Activated naive CD4-positive, alpha-beta T cell treated with anti-CD3 and anti-CD28 coated beads, Interleukin-2, amount 50 U/mL, for 72 hours (primary cell): ENCODE results near the gene DDX1. TPM values are rescaled to one million over a fixed set of nuclear protein-coding genes. Genes with fewer than 3 reads are reported as not detected.

Experiments
- ATAC-seq, 2 donors: fragments of 150-1000 bp; cut with Tn5 transposase; 2 replicates each; pipeline ENCODE4 v1.10.0; 2021; ENCODE audit warnings: mild to moderate bottlenecking in 2 of 2, moderate library complexity in 2 of 2
- DNase-seq, 2 donors: peaks; one replicate each; pipeline ENCODE4 v3.0.0; 2021 to 2022; ENCODE audit warnings: low spot score in 2 of 2
- H3K27ac Mint-ChIP-seq, 2 donors: one replicate each; pipeline ENCODE4 v1.8.0; 2022; ENCODE audit warnings: mild to moderate bottlenecking in 2 of 2, mixed read lengths in 2 of 2
- H3K36me3 Mint-ChIP-seq, 2 donors: one replicate each; pipeline ENCODE4 v1.8.0; 2022; ENCODE audit warnings: mixed read lengths in 2 of 2
- H3K9me3 Mint-ChIP-seq, 2 donors: one replicate each; pipeline ENCODE4 v1.8.0; 2022; ENCODE audit warnings: mixed read lengths in 2 of 2
- total RNA-seq, 2 donors: library from RNA; stranded (reverse); gene quantifications; one replicate each; pipeline ENCODE4 v1.2.3, GENCODE V29; 2022

DDX1 gene
- total RNA-seq, 2 donors from 2014 or later, result 30.4 to 82.4 TPM

DNA sequence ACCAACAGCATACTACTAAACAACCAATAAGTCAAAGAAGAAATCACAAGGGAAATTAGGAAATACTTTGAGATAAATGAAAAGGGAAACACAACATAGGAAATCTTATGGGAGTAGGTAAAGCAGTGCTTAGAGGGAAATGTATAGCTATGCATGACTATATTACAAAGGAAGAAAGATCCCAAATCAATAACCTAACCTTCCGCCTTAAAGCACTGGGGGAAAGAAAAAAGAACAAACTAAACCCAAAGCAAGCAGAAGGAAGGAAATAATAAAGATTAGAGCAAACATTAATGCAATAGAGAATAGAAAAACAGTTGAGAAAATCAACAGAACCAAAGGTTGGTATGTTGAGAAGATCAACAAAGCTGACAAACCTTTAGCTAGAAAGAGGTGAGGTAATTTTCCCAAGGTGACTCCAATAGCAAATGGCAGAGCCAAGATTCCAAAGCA, 49.9 kb downstream of the DDX1 start:
- no peak overlapping the region for H3K27ac Mint-ChIP-seq
- ATAC-seq (no peak), DNase-seq (no peak)
- peaks cover 17 to 28% of the 10 kb centered on the region in 2 donors for H3K36me3 Mint-ChIP-seq
- H3K9me3 Mint-ChIP-seq, result peaks cover 7 to 8% of the 10 kb centered on the region in 2 donors

DNA sequence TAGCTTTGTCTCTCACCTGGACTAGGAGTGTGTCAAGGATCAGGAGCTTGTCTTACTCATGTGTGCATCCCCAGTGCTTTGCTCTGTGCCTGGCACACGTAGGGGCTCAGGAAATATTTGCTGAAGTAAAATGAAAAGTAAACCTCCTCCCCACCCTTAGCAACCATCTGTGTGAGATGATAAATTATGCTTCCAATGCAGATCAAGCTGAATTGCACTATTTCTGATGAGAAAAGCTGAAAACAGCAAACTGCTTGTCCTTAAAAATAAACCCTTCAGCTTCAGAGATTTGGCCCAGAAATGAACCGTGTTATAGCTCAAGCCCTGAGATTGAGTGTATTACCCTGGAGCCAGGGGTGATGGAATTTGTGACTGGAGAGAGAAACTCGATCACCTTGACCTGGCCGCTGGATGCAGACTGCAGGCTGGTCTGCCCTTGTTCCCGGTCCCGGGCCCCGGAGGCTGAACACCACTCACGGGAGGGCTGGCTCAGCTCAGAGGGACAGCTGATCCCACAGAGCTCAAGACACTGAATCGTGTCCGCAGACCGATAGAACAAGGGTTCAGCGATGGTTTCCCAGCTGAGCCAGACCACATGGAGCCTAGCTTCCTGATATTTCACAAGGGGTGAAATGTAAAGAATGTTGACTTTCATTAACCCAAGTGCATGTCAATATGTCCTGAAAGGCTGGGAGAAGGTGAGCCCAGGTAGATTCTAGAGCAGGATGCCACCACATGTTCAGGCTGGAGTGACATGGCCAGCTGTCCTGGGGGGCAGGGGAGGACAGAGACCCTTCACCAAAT, 50.5 kb downstream of the DDX1 start:
- no peak overlapping the region for H3K27ac Mint-ChIP-seq
- peaks cover 17 to 28% of the 10 kb centered on the region in 2 donors for H3K36me3 Mint-ChIP-seq
- ATAC-seq (no peak), DNase-seq (no peak)
- peaks cover 7 to 8% of the 10 kb centered on the region in 2 donors for H3K9me3 Mint-ChIP-seq

DNA sequence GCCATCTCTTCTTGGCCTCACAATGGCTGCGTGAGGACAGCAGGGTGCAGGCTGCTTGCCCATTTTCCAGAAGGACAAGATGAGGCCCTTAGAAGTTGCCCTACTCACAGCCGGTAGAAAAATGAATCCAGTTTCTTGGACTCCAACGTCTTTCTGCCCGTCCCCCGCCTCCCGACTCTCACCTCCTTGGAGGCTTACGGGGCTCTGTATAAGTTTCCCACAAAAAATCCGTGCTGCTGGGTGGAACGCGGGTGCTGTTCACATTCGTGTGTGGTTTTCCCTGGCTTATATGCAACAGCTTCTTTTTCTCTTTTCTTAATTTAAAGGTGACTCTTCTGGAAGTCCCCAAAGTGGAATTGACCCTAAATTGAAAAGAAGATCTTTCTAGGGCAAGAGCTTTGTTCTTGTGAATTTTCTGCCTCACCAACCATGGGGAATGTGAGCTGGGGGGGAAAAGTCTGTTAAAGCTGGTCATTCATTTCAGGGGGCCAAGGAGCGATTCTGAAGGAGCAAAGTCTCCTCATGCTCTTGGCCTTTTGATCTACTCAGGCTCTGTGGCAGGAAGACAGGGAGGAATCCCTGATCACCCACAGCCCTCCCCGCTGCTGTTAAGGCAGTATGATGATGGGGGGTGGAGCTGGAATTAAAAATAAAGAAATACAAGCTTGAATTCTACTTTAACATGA, 51.3 kb downstream of the DDX1 start:
- DNase-seq (no peak), ATAC-seq (no peak)
- no peak overlapping the region for H3K27ac Mint-ChIP-seq
- H3K9me3 Mint-ChIP-seq, result peaks cover 7 to 8% of the 10 kb centered on the region in 2 donors
- H3K36me3 Mint-ChIP-seq, result peaks cover 17 to 28% of the 10 kb centered on the region in 2 donors

- no peak for DNase-seq
- Mint-ChIP-seq H3K9me3 (peaks cover 7 to 8% of the 10 kb centered on the region in 2 donors), H3K36me3 (peaks cover 17 to 21% of the 10 kb centered on the region in 2 donors), H3K27ac (no peak overlapping the region)
- no peak for ATAC-seq
Observed at GRCh38 chr2:15643791-15644585, 52.3 kb downstream of the DDX1 start.

DNA sequence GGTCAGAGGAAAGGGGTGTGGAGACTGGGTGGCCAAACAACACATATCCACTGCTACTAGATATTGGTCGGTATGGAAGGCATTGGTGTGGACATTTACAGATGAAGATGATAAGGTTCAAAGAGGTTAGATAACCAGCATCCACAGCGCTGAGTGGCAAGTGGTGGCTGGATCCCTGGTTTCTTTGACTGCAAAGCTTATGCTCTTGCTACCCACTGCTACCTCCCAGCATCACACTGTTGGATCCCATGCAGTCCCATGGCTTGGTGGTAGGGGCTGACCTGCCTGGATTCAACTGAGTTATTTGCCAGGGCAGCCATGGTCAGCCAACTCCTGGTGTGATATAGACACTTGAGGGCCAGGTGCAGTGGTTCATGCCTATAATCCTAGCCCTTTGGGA, 53.6 kb downstream of the DDX1 start:
- Mint-ChIP-seq H3K36me3 (peaks cover 17 to 21% of the 10 kb centered on the region in 2 donors), H3K27ac (no peak overlapping the region), H3K9me3 (peaks cover 7 to 8% of the 10 kb centered on the region in 2 donors)
- ATAC-seq (no peak), DNase-seq (no peak)

GRCh38 chr2:15645720-15646385, 54.2 kb downstream of the DDX1 start:
- Mint-ChIP-seq H3K27ac (no peak overlapping the region), H3K36me3 (peaks cover 14 to 15% of the 10 kb centered on the region in 2 donors), H3K9me3 (peaks cover 7 to 8% of the 10 kb centered on the region in 2 donors)
- no peak for ATAC-seq
- DNase-seq, result no peak

DNA sequence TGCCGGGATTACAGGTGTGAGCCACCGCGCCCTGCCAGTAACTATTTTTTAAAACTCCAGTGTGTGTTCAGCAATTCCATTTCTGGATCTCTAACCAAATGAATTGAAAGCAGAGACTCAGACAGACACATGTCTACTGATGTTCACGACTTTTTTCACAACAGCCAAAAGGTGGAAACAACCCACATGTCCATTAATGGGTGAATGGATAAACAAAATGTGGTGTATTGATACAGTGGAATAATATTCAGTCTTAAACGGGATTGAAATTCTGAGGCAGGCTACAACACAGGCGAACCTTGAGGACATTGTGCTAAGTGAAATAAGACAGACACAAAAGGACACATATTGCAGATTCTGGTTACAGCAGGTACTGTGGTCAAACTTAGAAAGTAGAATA, 55.0 kb downstream of the DDX1 start:
- ATAC-seq (no peak), DNase-seq (no peak)
- Mint-ChIP-seq H3K36me3 (peaks cover 6 to 7% of the 10 kb centered on the region in 2 donors), H3K9me3 (peaks cover 0 to under 1% of the 10 kb centered on the region in 2 donors), H3K27ac (no peak overlapping the region)

DNA sequence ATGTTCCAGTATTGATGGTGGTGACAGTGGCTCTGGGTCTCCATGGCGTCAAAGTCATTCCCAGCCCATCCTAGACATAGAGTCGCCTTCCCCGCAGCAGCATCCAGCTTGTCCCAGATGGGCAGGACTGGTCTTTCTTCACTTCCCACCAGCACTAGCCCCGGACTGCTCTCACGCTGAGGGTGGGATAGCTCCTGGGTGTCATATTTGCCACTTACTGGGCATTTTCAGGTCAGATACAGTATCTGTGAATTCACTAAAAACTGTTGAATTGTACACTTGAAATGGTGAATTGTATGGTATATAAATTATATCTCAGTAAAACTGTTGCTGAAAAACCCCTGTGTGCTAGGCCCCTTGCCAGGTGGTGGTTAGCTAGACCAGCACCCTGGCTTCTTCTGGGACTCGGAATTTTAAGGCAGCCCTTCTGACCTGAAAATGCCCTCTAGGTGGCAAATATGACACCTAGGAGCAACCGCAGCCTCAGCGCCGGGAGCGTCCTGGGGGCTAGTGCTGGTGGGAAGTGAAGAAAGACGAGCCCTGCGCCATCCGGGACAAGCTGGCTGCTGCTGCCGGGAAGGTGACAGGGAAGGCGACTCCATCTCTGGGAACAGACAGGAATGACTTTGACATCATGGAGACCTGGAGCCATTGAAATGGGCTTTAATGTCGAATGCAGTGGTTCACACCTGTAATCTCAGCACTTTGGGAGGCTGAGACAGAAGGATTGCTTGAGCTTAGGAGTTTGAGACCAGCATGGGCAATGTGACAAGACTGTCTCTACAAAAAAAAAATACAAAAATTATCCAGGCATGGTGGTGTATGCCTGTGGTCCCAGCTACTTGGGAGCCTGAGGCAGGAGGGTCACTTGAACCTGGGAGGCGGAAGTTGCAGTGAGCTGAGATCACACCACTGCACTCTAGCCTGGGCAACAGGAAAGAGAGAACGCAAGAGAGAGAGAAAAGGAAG, 56.2 kb downstream of the DDX1 start:
- ATAC-seq (no peak), DNase-seq (no peak)
- H3K9me3 Mint-ChIP-seq, result no peaks in the 10 kb centered on the region
- no peak overlapping the region for H3K27ac Mint-ChIP-seq
- no peaks in the 10 kb centered on the region for H3K36me3 Mint-ChIP-seq

DNA sequence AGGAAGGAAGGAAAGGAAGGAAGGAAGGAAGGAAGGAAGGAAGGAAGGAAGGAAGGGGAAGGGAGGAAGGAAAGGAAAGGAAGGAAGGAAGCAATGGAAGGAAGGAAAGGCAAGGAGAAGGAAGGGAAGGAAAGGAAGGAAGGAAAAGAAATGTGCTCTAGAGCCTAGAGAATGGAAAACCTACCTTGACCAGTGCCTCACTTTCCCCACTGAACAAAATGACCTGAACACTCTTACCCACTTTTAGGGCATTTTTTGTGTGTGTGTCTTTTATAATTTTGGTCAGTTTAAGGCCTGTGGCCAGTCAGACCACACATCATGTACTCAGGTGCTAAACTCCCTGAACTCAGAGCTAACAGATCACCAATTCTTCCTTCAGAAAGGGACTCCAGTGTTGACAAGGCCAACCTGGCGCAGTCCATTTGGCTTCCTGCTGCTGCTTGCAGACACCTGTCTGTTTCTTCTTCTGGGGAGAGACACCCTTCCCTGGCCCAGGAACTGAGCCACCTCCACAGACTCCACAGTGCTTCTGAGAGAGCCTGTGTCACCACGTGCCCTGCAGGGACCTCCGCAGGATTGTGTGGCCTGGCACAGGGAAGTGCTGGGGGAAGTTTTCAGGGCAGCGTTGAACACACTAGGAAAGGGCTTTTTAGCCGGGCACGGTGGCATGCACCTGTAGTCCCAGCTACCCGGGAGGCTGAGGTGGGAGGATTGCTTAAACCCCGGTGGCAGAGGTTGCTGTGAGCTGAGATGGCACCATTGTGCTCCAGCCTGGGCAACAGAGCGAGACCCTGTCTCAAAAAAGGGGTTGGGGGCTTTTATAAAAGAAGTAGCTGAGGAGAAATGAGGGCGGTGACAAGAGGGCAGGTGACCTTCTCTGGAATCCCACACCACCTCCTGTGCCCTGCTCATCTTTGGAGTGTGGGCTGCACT, 57.2 kb downstream of the DDX1 start:
- Mint-ChIP-seq H3K36me3 (no peaks in the 10 kb centered on the region), H3K9me3 (no peaks in the 10 kb centered on the region), H3K27ac (no peak overlapping the region)
- ATAC-seq (no peak), DNase-seq (no peak)

DNA sequence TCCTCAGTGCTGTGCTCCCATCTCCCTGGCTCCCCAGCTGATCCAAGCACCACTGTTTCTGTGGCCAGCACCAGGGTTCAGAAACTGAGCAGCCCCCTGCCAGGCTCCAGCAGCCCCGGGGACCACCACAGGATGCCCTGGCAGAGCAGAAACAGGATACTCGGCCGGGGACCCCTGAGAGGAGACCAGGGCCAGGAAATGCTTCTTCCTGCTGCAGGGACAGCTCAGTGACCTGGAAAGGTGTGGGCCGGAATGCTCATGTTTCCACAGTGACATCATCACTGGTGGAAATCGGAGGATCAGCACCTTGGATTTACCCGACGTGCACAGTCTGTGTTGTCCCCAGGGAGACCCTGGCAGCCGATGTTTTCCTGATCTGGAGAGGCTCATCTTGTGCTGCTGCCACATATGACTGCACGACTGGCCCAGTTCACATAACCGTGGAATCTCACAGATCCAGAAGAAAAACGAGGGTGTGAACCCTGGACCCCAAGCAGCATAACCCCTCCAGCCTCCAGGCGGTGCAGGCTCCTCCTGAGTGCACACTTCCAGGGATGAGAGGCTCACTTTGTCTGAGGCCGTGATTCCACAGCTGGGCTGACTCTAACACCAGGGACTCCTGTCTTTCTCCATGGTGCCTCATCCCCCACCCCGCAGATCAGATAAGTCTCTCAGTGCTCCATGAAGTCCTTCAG, 58.0 kb downstream of the DDX1 start:
- DNase-seq, result no peak
- no peaks in the 10 kb centered on the region for H3K9me3 Mint-ChIP-seq
- no peaks in the 10 kb centered on the region for H3K36me3 Mint-ChIP-seq
- ATAC-seq, result no peak
- H3K27ac Mint-ChIP-seq, result no peak overlapping the region

DNA sequence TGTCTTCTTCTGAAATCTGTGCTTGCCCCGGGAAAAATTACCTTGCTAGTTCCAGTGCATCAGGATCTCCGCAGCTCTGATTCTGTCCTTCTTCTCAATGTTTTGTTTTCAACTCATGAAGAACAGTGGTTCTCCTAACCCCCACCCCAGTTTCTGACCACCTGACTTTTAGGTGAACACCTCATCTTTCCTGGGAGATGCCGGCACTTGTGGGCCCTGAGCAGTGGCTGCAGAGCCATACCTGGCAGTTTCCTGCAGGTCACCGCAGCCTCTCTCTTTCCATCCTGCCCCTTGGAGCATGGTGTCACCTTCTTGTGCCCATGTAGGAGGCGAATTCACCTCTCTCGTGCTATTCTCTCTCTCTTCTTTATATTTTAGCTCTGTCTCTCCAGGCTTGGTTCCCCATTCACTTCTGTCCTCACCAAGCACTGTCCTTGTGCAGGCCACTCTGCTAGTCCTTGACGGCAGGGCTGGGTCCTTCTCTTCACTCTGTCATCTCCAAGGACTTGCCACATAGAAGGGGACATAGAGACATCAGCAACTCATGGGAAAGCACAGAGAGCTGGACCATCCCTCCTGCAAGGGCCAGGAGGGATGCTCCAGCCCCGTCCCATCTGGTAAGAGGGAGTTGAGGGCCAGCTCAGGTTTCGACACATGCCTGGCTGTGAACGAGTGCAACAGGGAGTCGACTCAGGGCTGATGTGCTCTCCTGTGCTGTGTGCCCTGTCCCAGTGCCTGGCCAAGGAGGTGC, 59.1 kb downstream of the DDX1 start:
- Mint-ChIP-seq H3K27ac (no peak overlapping the region), H3K36me3 (no peaks in the 10 kb centered on the region), H3K9me3 (no peaks in the 10 kb centered on the region)
- ATAC-seq (no peak), DNase-seq (no peak)

GRCh38 chr2:15651367-15651727, 59.7 kb downstream of the DDX1 start:
- Mint-ChIP-seq H3K36me3 (no peaks in the 10 kb centered on the region), H3K27ac (no peak overlapping the region), H3K9me3 (no peaks in the 10 kb centered on the region)
- DNase-seq (no peak), ATAC-seq (no peak)

DNA sequence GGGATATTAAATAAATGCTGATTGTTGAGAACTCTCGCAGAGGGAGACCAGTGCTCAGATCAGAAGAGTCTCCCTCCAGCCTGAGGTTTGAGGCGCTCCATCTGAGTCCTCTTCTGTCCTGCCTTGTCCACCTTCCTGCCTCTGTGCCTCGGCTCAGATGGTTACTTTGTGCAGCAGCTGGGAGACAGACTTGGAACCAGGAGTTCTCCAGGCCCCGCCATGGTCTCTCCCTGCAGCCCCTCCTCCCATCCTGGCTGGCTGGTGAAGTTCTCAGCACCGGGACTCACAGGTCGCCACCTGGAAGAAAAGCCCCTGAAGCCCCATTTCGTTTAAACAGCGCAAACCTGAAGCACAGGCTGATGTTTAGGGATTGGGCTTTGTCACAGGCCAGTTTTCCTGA, 60.6 kb downstream of the DDX1 start:
- no peak for ATAC-seq
- no peak overlapping the region for H3K27ac Mint-ChIP-seq
- H3K9me3 Mint-ChIP-seq, result no peaks in the 10 kb centered on the region
- no peak for DNase-seq
- no peaks in the 10 kb centered on the region for H3K36me3 Mint-ChIP-seq

DNA sequence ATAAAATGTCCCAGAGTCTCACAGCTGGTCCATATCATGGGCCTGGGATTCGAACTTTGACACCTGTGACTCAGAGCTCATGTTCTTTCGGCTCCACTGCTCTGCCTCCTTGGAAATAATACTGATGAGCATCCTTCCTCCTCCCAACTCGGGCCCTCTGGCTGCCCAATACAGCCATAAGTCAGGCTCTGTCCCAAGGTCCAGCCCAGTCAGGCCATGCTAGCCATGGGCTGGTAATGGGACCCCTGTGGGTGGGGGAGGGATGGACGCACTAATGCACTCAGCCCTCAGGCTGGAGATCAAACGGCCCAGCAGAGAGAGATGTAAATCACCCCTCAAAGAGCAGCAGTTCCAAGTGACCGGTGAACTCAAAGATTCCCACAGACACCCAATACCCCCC, 61.1 kb downstream of the DDX1 start:
- DNase-seq, result no peak
- Mint-ChIP-seq H3K36me3 (no peaks in the 10 kb centered on the region), H3K9me3 (no peaks in the 10 kb centered on the region), H3K27ac (no peak overlapping the region)
- ATAC-seq, result no peak
